ENCODE measurements around the gene C6orf62.
"Not testable (repeated sequence)": the region's sequence is repeated elsewhere in the genome, so short reads cannot be mapped to it uniquely, and the experiment has no call there.

The C6orf62 gene

GRCh38 chr6:24683297-24684296 lies 35.4 kb downstream of the C6orf62 start (continued):
- no peak for TF ChIP-seq ZBTB10 (tag by site-specific recombination; IDR thresholded peaks at IDR 0.05)
- TF ChIP-seq GLI2 (tag by site-specific recombination; IDR thresholded peaks at IDR 0.05; ENCODE audit: borderline replicate concordance, low read depth) = no peak
- no peak for TF ChIP-seq MZF1 (tag by site-specific recombination; IDR thresholded peaks at IDR 0.05; ENCODE audit: borderline replicate concordance)

DNA sequence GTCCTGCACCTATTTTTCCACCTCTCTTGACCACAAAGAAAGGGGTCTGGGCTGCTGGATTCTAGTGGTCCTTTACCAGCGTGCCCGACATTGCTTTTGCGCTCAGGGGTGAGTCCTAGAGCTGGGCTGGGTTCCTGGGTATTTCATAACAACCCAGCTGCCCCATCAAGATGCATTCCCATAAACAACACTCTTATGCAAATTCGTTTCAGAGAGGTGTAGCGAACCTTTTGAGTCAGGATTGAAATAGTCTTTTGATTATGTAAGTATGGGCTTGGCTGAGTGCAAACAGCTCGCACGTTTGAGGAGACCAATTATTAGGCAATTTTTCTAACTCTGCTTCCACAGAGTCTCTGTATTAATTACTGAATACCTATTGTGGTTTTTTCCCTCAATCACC lies 38.4 kb downstream of the C6orf62 start:
- 0 out of 2 replicates have a peak, but pooled peaks cover 2% of the 10 kb centered on the region for H3K4me1 ChIP-seq (ENCODE audit: control insufficient read depth, insufficient read depth, low read length)
- CTCF ChIA-PET = interaction anchor here (0.6 kb wide), 2 partner anchors 11 to 79 kb away, joined by 3 read pairs; no protein-coding TSS in a partner anchor
- TF ChIP-seq ZNF292 (tag by site-specific recombination; IDR thresholded peaks at IDR 0.05; ENCODE audit: borderline replicate concordance, low read depth) (no peak), ZNF433 (tag by site-specific recombination; IDR thresholded peaks at IDR 0.05; ENCODE audit: low read depth) (no peak), ZNF548 (tag by site-specific recombination; IDR thresholded peaks at IDR 0.05) (no peak), ZNF175 (tag by site-specific recombination; IDR thresholded peaks at IDR 0.05) (no peak)
- TF ChIP-seq, protein P1, sequence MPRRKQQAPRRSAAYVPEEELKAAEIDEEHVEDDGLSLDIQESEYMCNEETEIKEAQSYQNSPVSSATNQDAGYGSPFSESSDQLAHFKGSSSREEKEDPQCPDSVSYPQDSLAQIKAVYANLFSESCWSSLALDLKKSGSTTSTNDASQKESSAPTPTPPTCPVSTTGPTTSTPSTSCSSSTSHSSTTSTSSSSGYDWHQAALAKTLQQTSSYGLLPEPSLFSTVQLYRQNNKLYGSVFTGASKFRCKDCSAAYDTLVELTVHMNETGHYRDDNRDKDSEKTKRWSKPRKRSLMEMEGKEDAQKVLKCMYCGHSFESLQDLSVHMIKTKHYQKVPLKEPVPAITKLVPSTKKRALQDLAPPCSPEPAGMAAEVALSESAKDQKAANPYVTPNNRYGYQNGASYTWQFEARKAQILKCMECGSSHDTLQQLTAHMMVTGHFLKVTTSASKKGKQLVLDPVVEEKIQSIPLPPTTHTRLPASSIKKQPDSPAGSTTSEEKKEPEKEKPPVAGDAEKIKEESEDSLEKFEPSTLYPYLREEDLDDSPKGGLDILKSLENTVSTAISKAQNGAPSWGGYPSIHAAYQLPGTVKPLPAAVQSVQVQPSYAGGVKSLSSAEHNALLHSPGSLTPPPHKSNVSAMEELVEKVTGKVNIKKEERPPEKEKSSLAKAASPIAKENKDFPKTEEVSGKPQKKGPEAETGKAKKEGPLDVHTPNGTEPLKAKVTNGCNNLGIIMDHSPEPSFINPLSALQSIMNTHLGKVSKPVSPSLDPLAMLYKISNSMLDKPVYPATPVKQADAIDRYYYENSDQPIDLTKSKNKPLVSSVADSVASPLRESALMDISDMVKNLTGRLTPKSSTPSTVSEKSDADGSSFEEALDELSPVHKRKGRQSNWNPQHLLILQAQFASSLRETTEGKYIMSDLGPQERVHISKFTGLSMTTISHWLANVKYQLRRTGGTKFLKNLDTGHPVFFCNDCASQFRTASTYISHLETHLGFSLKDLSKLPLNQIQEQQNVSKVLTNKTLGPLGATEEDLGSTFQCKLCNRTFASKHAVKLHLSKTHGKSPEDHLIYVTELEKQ (tag by site-specific recombination; IDR thresholded peaks at IDR 0.05; ENCODE audit: borderline replicate concordance) = no peak

DNA sequence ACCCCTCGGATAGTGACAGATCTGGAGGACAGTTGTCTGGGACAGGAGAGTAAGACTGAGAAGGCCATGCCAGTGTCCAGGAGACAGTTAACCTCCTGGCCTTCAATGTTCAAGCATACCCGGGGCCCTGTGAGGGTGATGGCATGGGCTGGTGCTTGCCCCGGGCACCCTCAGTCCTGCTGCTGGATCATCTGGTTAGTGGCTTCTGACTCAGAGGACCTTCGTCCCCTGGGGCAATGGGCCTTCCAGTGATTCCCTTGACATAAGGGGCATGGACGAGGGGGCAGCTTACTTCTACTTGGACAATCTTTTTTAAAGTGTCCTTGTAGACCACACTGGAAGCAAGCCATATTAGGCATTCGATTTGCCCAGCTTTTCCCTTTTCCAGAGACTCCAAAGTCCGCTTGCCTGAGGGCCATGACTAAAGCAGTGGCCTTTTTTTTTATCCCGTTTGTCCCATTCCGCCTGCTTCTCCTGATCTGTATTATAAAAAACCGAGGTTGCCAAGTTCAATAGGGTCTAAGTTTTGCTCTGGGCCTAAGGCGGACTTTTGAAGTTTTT lies 40.1 kb downstream of the C6orf62 start:
- POLR2A ChIA-PET; H3K4me1 ChIP-seq (ENCODE audit: control insufficient read depth, insufficient read depth, low read length); H3K4me3 ChIP-seq (ENCODE audit: low read depth, low read length); H3K36me3 ChIP-seq (ENCODE audit: control insufficient read depth in 2 of 2, insufficient read depth in 1 of 2, low read length in 2 of 2); H3K27ac ChIP-seq (ENCODE audit: extremely low read depth, low read depth, low read length); H3K9me3 ChIP-seq (ENCODE audit: control insufficient read depth, insufficient read depth, low read depth, low read length); CTCF ChIA-PET: not testable (repeated sequence)

More for the DNA sequence above, 38.4 kb downstream of the C6orf62 start:
- POLR2A ChIA-PET = no interaction called here
- Histone ChIP-seq H3K27ac (ENCODE audit: extremely low read depth, low read depth, low read length) (no peak overlapping the region), H3K4me3 (ENCODE audit: low read depth, low read length) (no peak overlapping the region), H3K9me3 (ENCODE audit: control insufficient read depth, insufficient read depth, low read depth, low read length) (no peaks in the 10 kb centered on the region), H3K36me3 (ENCODE audit: control insufficient read depth in 2 of 2, insufficient read depth in 1 of 2, low read length in 2 of 2) (no peaks in the 10 kb centered on the region)

DNA sequence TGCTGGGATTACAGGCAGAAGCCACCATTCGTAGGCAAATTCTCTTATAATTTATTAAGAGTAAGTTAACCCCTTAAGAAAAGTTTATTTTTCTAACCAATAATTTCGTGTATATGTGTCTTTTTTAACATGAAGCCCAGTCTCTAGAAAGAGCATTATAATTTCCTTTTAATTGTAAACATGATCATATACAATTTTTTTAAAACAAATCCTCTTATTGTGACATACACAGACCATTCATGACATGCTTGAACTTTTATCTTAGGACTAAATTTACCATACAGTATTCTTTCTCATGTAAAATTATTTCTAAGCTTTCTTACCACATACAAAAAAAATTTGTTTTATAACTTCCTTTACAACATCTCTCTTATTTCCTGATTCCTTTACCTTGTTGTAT lies 45.3 kb downstream of the C6orf62 start:
- Histone ChIP-seq H3K4me1 (ENCODE audit: control insufficient read depth, insufficient read depth, low read length) (no peaks in the 10 kb centered on the region), H3K9me3 (ENCODE audit: control insufficient read depth, insufficient read depth, low read depth, low read length) (no peaks in the 10 kb centered on the region), H3K27ac (ENCODE audit: extremely low read depth, low read depth, low read length) (no peak overlapping the region), H3K4me3 (ENCODE audit: low read depth, low read length) (no peak overlapping the region), H3K36me3 (ENCODE audit: control insufficient read depth in 2 of 2, insufficient read depth in 1 of 2, low read length in 2 of 2) (no peaks in the 10 kb centered on the region)
- CTCF ChIA-PET = interaction anchor here (1.5 to 2.7 kb wide), 2 partner anchors 90 to 92 kb away, joined by 3 to 9 read pairs; no protein-coding TSS in a partner anchor
- POLR2A ChIA-PET = no interaction called here
- no peak for TF ChIP-seq ZNF664 (tag by site-specific recombination; IDR thresholded peaks at IDR 0.05)
- no peak for TF ChIP-seq ZNF157 (tag by site-specific recombination; IDR thresholded peaks at IDR 0.05)
- peak; percentile 58; the same call in 1 of the 2 replicates for TF ChIP-seq ZNF610 (tag by site-specific recombination; IDR thresholded peaks at IDR 0.05; ENCODE audit: borderline replicate concordance)
- TF ChIP-seq, protein P2, sequence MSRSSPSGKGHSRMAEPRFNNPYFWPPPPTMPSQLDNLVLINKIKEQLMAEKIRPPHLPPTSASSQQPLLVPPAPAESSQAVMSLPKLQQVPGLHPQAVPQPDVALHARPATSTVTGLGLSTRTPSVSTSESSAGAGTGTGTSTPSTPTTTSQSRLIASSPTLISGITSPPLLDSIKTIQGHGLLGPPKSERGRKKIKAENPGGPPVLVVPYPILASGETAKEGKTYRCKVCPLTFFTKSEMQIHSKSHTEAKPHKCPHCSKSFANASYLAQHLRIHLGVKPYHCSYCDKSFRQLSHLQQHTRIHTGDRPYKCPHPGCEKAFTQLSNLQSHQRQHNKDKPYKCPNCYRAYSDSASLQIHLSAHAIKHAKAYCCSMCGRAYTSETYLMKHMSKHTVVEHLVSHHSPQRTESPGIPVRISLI (tag by site-specific recombination; IDR thresholded peaks at IDR 0.05) = no peak; the same call in 1 of the 2 replicates
- TF ChIP-seq WT1 (tag by site-specific recombination; IDR thresholded peaks at IDR 0.05) = no peak
- no peak for TF ChIP-seq INSM2 (tag by site-specific recombination; IDR thresholded peaks at IDR 0.05)
- TF ChIP-seq BCL6B (tag by site-specific recombination; IDR thresholded peaks at IDR 0.05) = no peak
- no peak for TF ChIP-seq ZNF394 (tag by site-specific recombination; IDR thresholded peaks at IDR 0.05; ENCODE audit: borderline replicate concordance)

All from HEK293 (cell line).